CD4-positive, alpha-beta T cell (primary cell): ENCODE data around the gene DOCK2. TPM values are rescaled to one million over a fixed set of nuclear protein-coding genes. Genes with fewer than 3 reads are reported as not detected.

Experiments
- ATAC-seq: fragments of 200-7000 bp; cut with Tn5 transposase; one replicate; pipeline ENCODE4 v1.10.0; 2022; ENCODE audit warnings: mild to moderate bottlenecking; ENCODE audit not compliant: poor library complexity
- CTCF ChIA-PET: fragments of 350-600 bp; sonication (Branson Sonifier 250); formaldehyde crosslinking; loops from one replicate; lab custom pipeline; 2021; ENCODE audit warnings: antibody characterized with exemption, inconsistent platforms; lab: Charles Lee
- POLR2A ChIA-PET: fragments of 350-600 bp; sonication (Branson Sonifier 250); formaldehyde crosslinking; loops from one replicate; lab custom pipeline; 2021; ENCODE audit warnings: antibody characterized with exemption, inconsistent platforms; lab: Charles Lee
- DNase-seq, 14 experiments: peaks; one replicate each; pipeline ENCODE4 v3.0.0-alpha.2; 2013 to 2020; ENCODE audit warnings: mixed read lengths in 2 of 14
- H3K27ac ChIP-seq, 2 donors: one replicate each; pipeline versions ENCODE4 v1.5.1 to v1.7.0; 2013; ENCODE audit warnings: low read length in 2 of 2, low read depth in 1 of 2, mild to moderate bottlenecking in 1 of 2
- H3K27me3 ChIP-seq, 2 experiments: 1 replicate in 1 of 2; 2 replicates in 1 of 2; pipeline versions ENCODE4 v1.6.1 to v1.7.0; 2013; ENCODE audit warnings: low read length in 2 of 2, control low read depth in 1 of 2, mild to moderate bottlenecking in 1 of 2, moderate library complexity in 1 of 2; ENCODE audit not compliant: insufficient read depth in 2 of 2, control insufficient read depth in 1 of 2
- H3K36me3 ChIP-seq: one replicate; pipeline ENCODE4 v1.6.1; 2013; ENCODE audit warnings: low read length, control low read depth; ENCODE audit not compliant: insufficient read depth
- H3K4me1 ChIP-seq: one replicate; pipeline ENCODE4 v1.6.1; 2013; ENCODE audit warnings: low read length, control low read depth; ENCODE audit not compliant: insufficient read depth
- H3K4me3 ChIP-seq: one replicate; pipeline ENCODE4 v1.5.1; 2013; ENCODE audit warnings: mild to moderate bottlenecking, low read length, moderate library complexity
- H3K9me3 ChIP-seq, 2 experiments: 1 replicate in 1 of 2; 2 replicates in 1 of 2; pipeline versions ENCODE4 v1.6.1 to v1.7.0; 2013; ENCODE audit warnings: low read length in 2 of 2, mild to moderate bottlenecking in 2 of 2, control low read depth in 1 of 2, moderate library complexity in 1 of 2; ENCODE audit not compliant: control insufficient read depth in 1 of 2, insufficient read depth in 1 of 2
- H3K27ac Mint-ChIP-seq: one replicate; pipeline ENCODE4 v1.8.0; 2020; ENCODE audit warnings: mixed read lengths
- H3K27me3 Mint-ChIP-seq: one replicate; pipeline ENCODE4 v1.8.0; 2021; ENCODE audit warnings: mixed read lengths
- H3K36me3 Mint-ChIP-seq: one replicate; pipeline ENCODE4 v1.8.0; 2021; ENCODE audit warnings: low read depth, mixed read lengths
- H3K4me1 Mint-ChIP-seq: one replicate; pipeline ENCODE4 v1.8.0; 2021; ENCODE audit warnings: low read depth, mixed read lengths
- H3K4me3 Mint-ChIP-seq: one replicate; pipeline ENCODE4 v1.8.0; 2020; ENCODE audit warnings: mild to moderate bottlenecking, mixed read lengths
- H3K9me3 Mint-ChIP-seq: one replicate; pipeline ENCODE4 v1.8.0; 2020; ENCODE audit warnings: mixed read lengths
- CTCF ChIP-seq: fragments of 200-600 bp; IDR thresholded peaks from one replicate; pipeline ENCODE4 v1.8.0; 2022; ENCODE audit warnings: antibody characterized with exemption, mild to moderate bottlenecking
- intact Hi-C, 2 experiments: fragments of 100-400 bp; cut with DNase I in 1 of 2; cut with micrococcal nuclease in 1 of 2; formaldehyde crosslinking; loops; one replicate each; pipeline versions ENCODE4 v1.15.1 to v1.9.0; 2023 to 2025; cut with DNase I, micrococcal nuclease
- total RNA-seq, 174 experiments: library from RNA in 2 of 174; stranded (reverse) in 2 of 174; gene quantifications; one replicate each; pipeline ENCODE4 v1.2.3 and lab custom pipeline; 2021 to 2026

The DOCK2 gene
- total RNA-seq, 2 experiments from 2014 or later: 220 to 229 TPM

- Mint-ChIP-seq H3K27me3 (no peaks in the 10 kb centered on the region), H3K36me3 (peaks cover 71% of the 10 kb centered on the region), H3K4me3 (no peak overlapping the region), H3K4me1 (peaks cover 76% of the 10 kb centered on the region), H3K27ac (peak overlapping the region; percentile 48), H3K9me3 (no peaks in the 10 kb centered on the region)
- DNase-seq (no peak), ATAC-seq (no peak)
- H3K27ac ChIP-seq: no peak overlapping the region
- POLR2A ChIA-PET: no interaction called here
- CTCF ChIA-PET: no interaction called here
- no peak overlapping the region for H3K4me3 ChIP-seq
- peaks cover 15% of the 10 kb centered on the region for H3K36me3 ChIP-seq
- TF ChIP-seq CTCF: no peak
- H3K4me1 ChIP-seq: peaks cover 32% of the 10 kb centered on the region
- intact Hi-C loops: no loop called here
- no peaks in the 10 kb centered on the region for H3K9me3 ChIP-seq
- no peaks in the 10 kb centered on the region for H3K27me3 ChIP-seq
These were observed 296.5 kb downstream of the DOCK2 start for GRCh38 chr5:169933616-169934015.

DNA sequence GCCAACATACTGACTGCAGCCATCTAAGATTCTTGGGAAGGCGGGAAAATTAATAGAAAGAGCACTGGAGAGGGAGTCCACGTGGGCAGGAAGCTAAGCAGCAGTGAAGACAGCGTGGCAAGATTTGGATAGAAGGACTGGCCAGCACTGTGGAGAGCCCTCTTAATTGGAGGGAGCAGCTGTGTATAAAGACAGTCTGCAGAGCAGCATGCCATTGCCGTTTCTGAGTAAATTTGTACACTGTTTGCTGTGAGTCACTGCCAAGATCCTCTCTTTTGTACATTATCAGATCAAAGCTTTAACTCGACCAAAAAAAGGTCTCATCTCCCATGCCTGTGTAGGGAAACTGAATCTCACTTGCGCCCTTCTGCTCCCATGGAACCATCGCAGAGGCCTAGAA is 297.9 kb downstream of the DOCK2 start:
- H3K4me1 Mint-ChIP-seq: peaks cover 72% of the 10 kb centered on the region
- H3K36me3 Mint-ChIP-seq: peaks cover 63% of the 10 kb centered on the region
- H3K27me3 ChIP-seq: no peaks in the 10 kb centered on the region
- peaks cover 15% of the 10 kb centered on the region for H3K36me3 ChIP-seq
- H3K4me3 Mint-ChIP-seq: no peak overlapping the region
- DNase-seq: no peak
- no peak for TF ChIP-seq CTCF
- no peak overlapping the region for H3K27ac Mint-ChIP-seq
- no peaks in the 10 kb centered on the region for H3K9me3 ChIP-seq
- H3K4me1 ChIP-seq: peaks cover 32% of the 10 kb centered on the region
- H3K27me3 Mint-ChIP-seq: no peaks in the 10 kb centered on the region
- no peaks in the 10 kb centered on the region for H3K9me3 Mint-ChIP-seq
- CTCF ChIA-PET: no interaction called here
- no peak overlapping the region for H3K4me3 ChIP-seq
- intact Hi-C loops: no loop called here
- no peak overlapping the region for H3K27ac ChIP-seq
- POLR2A ChIA-PET: no interaction called here
- ATAC-seq: no peak

DNA sequence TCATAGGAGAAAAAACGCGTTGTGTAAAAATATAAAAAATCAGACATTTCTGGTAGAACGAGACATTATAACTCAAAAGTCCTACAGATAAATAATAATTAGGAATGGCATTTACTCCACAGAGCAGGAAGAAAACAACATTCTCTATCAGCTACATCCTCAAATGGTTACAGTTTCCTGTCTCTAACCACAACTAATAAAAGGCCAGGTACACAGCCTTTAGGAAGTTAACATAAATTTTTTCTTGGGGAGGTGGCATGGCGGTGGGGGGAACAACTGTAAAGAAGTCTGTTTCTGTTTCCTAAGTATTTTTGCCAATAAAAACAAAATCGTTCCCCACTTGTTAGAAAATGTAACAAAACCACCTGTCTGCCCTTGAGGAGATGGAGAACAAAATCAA is 298.7 kb downstream of the DOCK2 start:
- ATAC-seq (no peak), DNase-seq (peak in 1 of 14 experiments; percentile 14)
- ChIA-PET POLR2A (no interaction called here), CTCF (no interaction called here)
- no peaks in the 10 kb centered on the region for H3K9me3 ChIP-seq
- H3K36me3 ChIP-seq: peaks cover 9% of the 10 kb centered on the region
- H3K27ac ChIP-seq: no peak overlapping the region
- H3K4me3 ChIP-seq: no peak overlapping the region
- H3K4me1 ChIP-seq: peaks cover 32% of the 10 kb centered on the region
- no peak overlapping the region for H3K27ac Mint-ChIP-seq
- no peaks in the 10 kb centered on the region for H3K9me3 Mint-ChIP-seq
- peaks cover 56% of the 10 kb centered on the region for H3K36me3 Mint-ChIP-seq
- TF ChIP-seq CTCF: no peak
- H3K27me3 Mint-ChIP-seq: no peaks in the 10 kb centered on the region
- no peak overlapping the region for H3K4me3 Mint-ChIP-seq
- H3K4me1 Mint-ChIP-seq: peaks cover 65% of the 10 kb centered on the region
- H3K27me3 ChIP-seq: no peaks in the 10 kb centered on the region
- intact Hi-C loops: no loop called here
